Measurements from ENCODE around the gene TICAM2. TPM values are rescaled to one million over a fixed set of nuclear protein-coding genes. Genes with fewer than 3 reads are reported as not detected.

TICAM2 gene
- total RNA-seq, 3 donors from 2014 or later, result 1.9 to 4.3 (median 3.5) TPM

DNA sequence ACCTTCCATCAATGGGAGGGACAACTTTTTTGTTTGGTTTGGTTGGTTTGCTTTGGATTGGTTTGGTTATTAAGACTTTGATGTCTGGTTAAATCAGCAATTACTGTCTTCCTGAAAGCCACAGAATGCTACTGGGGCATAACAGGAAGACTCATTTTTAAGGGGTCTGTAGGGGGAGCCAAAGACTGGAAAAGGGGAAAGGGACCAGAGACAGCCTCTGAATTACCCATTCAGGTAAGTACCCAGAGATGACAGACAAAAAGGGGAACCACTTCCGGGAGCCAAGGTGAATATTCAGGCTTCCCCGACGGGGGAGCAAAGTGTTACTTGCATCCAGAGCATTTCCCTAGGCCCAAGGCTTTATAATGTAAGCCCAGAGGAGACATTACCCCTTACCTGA, 53.1 kb downstream of the TICAM2 start:
- no peak for ATAC-seq
- Histone ChIP-seq H3K4me1 (ENCODE audit: low read depth) (no peaks in the 10 kb centered on the region), H3K36me3 (ENCODE audit: low read depth) (no peaks in the 10 kb centered on the region), H3K4me3 (no peak overlapping the region), H3K9me3 (peaks cover 11% of the 10 kb centered on the region)
- intact Hi-C loops (cut with DNase I, micrococcal nuclease), result no loop called here
- TF ChIP-seq, protein P1, sequence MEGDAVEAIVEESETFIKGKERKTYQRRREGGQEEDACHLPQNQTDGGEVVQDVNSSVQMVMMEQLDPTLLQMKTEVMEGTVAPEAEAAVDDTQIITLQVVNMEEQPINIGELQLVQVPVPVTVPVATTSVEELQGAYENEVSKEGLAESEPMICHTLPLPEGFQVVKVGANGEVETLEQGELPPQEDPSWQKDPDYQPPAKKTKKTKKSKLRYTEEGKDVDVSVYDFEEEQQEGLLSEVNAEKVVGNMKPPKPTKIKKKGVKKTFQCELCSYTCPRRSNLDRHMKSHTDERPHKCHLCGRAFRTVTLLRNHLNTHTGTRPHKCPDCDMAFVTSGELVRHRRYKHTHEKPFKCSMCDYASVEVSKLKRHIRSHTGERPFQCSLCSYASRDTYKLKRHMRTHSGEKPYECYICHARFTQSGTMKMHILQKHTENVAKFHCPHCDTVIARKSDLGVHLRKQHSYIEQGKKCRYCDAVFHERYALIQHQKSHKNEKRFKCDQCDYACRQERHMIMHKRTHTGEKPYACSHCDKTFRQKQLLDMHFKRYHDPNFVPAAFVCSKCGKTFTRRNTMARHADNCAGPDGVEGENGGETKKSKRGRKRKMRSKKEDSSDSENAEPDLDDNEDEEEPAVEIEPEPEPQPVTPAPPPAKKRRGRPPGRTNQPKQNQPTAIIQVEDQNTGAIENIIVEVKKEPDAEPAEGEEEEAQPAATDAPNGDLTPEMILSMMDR (IDR thresholded peaks at IDR 0.05), result no peak
- no peak for DNase-seq

DNA sequence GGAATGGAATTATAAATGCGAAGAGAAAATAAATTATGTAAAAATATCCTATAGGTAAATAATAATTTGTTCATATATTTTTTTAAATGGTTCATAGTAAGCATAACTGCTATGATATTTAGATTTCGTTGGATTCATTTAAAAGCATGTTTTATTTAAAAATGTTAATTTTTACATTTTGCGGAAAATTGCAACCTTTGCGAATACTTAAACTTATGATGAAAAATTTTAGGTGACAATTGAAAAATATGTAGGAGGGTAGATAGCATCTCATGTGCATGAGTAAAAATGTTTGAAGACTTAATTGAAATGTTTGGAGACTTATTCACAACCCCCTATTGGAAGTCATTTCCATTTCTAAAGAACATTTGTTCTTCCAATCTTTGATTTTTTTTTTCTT, 53.6 kb downstream of the TICAM2 start:
- no peak for DNase-seq
- intact Hi-C loops (cut with DNase I, micrococcal nuclease), result no loop called here
- H3K9me3 ChIP-seq, result peaks cover 11% of the 10 kb centered on the region
- H3K36me3 ChIP-seq (ENCODE audit: low read depth), result no peaks in the 10 kb centered on the region
- no peak overlapping the region for H3K4me3 ChIP-seq
- TF ChIP-seq, protein P1 (IDR thresholded peaks at IDR 0.05), result no peak
- ATAC-seq, result no peak
- no peaks in the 10 kb centered on the region for H3K4me1 ChIP-seq (ENCODE audit: low read depth)

DNA sequence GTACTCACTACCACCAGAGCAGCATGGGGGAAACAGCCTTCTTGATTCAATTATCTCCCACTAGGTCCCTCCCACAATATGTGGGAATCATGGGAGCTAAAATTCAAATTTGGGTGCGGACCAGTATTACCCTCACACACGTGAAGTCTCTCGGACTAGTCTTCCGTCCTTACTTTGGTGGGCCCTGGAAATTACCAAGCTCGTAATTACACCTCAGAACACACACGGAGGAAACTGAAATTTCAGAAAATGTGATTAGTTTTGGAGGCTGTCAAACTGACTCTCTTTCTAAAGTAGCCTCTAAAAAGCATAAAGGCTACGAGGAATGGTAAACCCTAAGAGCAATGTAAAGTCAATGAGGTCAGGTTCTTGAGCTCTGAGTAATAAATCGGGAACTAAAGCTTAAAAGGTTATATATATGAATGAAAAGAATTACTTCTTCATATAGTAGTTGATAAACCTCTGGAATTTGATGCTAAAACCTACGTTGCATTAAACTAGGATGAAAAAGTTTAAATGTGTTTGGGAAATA, 56.9 kb downstream of the TICAM2 start:
- H3K4me1 ChIP-seq (ENCODE audit: low read depth), result peaks cover 21% of the 10 kb centered on the region
- DNase-seq, result no peak

DNA sequence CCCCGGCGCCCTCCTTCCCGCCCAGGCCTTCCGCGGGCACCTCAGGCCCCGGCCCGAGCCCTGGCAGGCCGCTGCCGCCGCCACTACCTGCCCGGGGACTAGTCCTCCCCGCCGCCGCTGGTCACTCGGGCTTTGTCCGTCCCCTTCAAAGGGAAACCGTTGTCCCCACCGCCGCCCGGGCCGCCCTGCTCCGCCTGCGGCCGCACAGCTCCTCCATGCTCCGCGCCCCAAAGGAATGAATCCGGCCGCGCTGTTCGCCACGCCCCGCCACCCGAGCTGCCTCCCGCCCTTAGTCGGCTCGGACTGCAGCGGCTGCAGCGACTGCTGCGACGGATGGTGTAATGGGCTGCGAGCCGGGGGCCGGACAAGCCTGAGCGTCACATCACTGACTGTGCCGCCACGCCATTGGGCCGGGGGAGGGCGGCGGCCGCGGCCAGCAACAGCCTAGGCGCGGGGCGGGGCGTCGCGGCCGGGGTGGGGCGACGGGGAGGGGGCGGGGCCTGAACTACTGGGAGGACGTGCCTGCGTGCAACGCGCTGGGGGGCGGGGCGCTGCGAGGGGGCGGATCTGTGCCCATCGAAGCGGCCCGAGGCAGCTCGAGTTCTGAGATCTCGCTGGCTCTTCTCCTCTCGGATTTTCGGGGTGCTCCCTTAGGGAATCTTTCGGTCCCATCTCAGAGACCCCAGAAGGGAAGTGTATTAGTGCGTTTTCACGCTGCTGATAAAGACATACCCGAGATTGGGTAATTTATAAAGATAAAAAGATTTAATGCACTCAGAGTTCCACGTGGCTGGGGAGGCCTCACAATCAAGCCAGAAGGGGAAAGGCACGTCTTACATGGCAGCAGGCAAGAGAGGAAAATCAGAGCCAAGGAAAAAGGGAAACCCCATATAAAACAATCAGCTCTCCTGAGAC, 57.6 kb downstream of the TICAM2 start, which contains the start of gene FEM1C:
Gene FEM1C (minus strand): TSS at position 340 of the 915 bp plus-strand sequence. CDS start 1,282 bp downstream, outside the sequence.
- H3K4me1 ChIP-seq (ENCODE audit: low read depth), result peaks cover 21% of the 10 kb centered on the region
- peak within 1 kb of the TSS; percentile 80 for H3K4me3 ChIP-seq
- peaks cover 11% of the 10 kb centered on the region for H3K9me3 ChIP-seq
- DNase-seq (peak; percentile 99), ATAC-seq (peak; percentile 95)
- TF ChIP-seq, protein P1 (IDR thresholded peaks at IDR 0.05), result no peak
- intact Hi-C loops (cut with DNase I, micrococcal nuclease), result loop anchor here in 1 of 2 donors (5.0 kb wide), 1 partner anchor 298 kb away; the partner anchor contains the start of genes AP3S1 and ATG12
- H3K36me3 ChIP-seq (ENCODE audit: low read depth), result no peaks in the 10 kb centered on the region

More for the DNA sequence above, 56.9 kb downstream of the TICAM2 start:
- Histone ChIP-seq H3K9me3 (peaks cover 11% of the 10 kb centered on the region), H3K4me3 (no peak overlapping the region), H3K36me3 (ENCODE audit: low read depth) (no peaks in the 10 kb centered on the region)
- ATAC-seq, result no peak
- intact Hi-C loops (cut with DNase I, micrococcal nuclease), result no loop called here
- TF ChIP-seq, protein P1 (IDR thresholded peaks at IDR 0.05), result no peak

DNA sequence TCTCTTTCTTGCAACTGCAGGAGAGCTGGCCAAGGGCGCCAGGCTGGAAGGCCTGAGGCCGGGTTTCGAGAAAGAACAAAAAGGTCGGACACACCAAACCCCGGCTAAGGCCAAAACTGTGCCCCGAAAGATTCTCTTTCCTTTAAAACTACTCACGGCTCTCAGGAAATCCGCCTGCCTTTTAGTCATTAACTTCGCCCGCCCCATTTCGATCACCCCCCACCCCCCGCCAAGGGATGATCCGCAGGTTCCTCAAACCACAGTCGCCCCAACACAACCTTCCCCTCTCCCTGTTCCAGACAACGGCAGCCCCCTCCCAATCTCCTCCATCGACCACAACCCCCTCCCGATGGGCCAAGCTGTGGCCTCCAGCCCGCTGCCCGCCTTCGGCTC, 58.2 kb downstream of the TICAM2 start:
- peak in 2 of 3 donors; percentile 64 to 66 for DNase-seq
- TF ChIP-seq, protein P1 (IDR thresholded peaks at IDR 0.05), result no peak
- Histone ChIP-seq H3K36me3 (ENCODE audit: low read depth) (no peaks in the 10 kb centered on the region), H3K9me3 (peaks cover 11% of the 10 kb centered on the region), H3K4me1 (ENCODE audit: low read depth) (peaks cover 21% of the 10 kb centered on the region), H3K4me3 (peak overlapping the region; percentile 80)
- intact Hi-C loops (cut with DNase I, micrococcal nuclease), result loop anchor here in 1 of 2 donors (5.0 kb wide), 1 partner anchor 298 kb away; the partner anchor contains the start of genes AP3S1 and ATG12
- ATAC-seq, result peak; percentile 45
